Measurements from ENCODE around the gene UST. TPM values are rescaled to one million over a fixed set of nuclear protein-coding genes. Genes with fewer than 3 reads are reported as not detected.
"Not testable (repeated sequence)": the region's sequence is repeated elsewhere in the genome, so short reads cannot be mapped to it uniquely, and the experiment has no call there.

The UST gene
- polyA plus RNA-seq, 4 donors, result 9.0 to 13.6 (median 11.8) TPM

GRCh38 chr6:148990403-148990802, 243.6 kb downstream of the UST start:
- DNase-seq (ENCODE audit: low read depth in 4 of 4, low spot score in 2 of 4), result no peak

GRCh38 chr6:148996815-148997214, 250.0 kb downstream of the UST start:
- DNase-seq (ENCODE audit: low read depth in 4 of 4, low spot score in 2 of 4), result no peak

GRCh38 chr6:148997865-148998264, 251.0 kb downstream of the UST start:
- peak in 1 of 4 donors; percentile 25 for DNase-seq (ENCODE audit: low read depth in 4 of 4, low spot score in 2 of 4)

GRCh38 chr6:148998704-148999103, 251.9 kb downstream of the UST start:
- DNase-seq (ENCODE audit: low read depth in 4 of 4, low spot score in 2 of 4), result no peak

GRCh38 chr6:148999501-148999900, 252.7 kb downstream of the UST start:
- no peak for DNase-seq (ENCODE audit: low read depth in 4 of 4, low spot score in 2 of 4)

GRCh38 chr6:148999929-149000468, 253.2 kb downstream of the UST start:
- DNase-seq (ENCODE audit: low read depth in 4 of 4, low spot score in 2 of 4), result no peak

- no peak for DNase-seq (ENCODE audit: low read depth in 4 of 4, low spot score in 2 of 4)
Observed at GRCh38 chr6:149001422-149001821, 254.6 kb downstream of the UST start.

- no peak for DNase-seq (ENCODE audit: low read depth in 4 of 4, low spot score in 2 of 4)
Observed at GRCh38 chr6:149003560-149003959, 256.7 kb downstream of the UST start.

- no peak for DNase-seq (ENCODE audit: low read depth in 4 of 4, low spot score in 2 of 4)
Observed at GRCh38 chr6:149004664-149005063, 257.8 kb downstream of the UST start.

GRCh38 chr6:149006236-149006635, 259.4 kb downstream of the UST start:
- not testable (repeated sequence) for DNase-seq (ENCODE audit: low read depth in 4 of 4, low spot score in 2 of 4)

- DNase-seq (ENCODE audit: low read depth in 4 of 4, low spot score in 2 of 4), result no peak
Observed at GRCh38 chr6:149006671-149007070, 259.8 kb downstream of the UST start.

- DNase-seq (ENCODE audit: low read depth in 4 of 4, low spot score in 2 of 4), result no peak
Observed at GRCh38 chr6:149007846-149008245, 261.0 kb downstream of the UST start.

GRCh38 chr6:149008741-149009140, 261.9 kb downstream of the UST start:
- no peak for DNase-seq (ENCODE audit: low read depth in 4 of 4, low spot score in 2 of 4)

GRCh38 chr6:149012040-149012545, 265.3 kb downstream of the UST start:
- no peak for DNase-seq (ENCODE audit: low read depth in 4 of 4, low spot score in 2 of 4)

- DNase-seq (ENCODE audit: low read depth in 4 of 4, low spot score in 2 of 4), result no peak
Observed at GRCh38 chr6:149013586-149014344, 266.9 kb downstream of the UST start.

- no peak for DNase-seq (ENCODE audit: low read depth in 4 of 4, low spot score in 2 of 4)
Observed at GRCh38 chr6:149014631-149015534, 268.1 kb downstream of the UST start.

- no peak for DNase-seq (ENCODE audit: low read depth in 4 of 4, low spot score in 2 of 4)
Observed at GRCh38 chr6:149015535-149016525, 269.0 kb downstream of the UST start.

GRCh38 chr6:149016716-149017115, 269.9 kb downstream of the UST start:
- DNase-seq (ENCODE audit: low read depth in 4 of 4, low spot score in 2 of 4), result no peak

- DNase-seq (ENCODE audit: low read depth in 4 of 4, low spot score in 2 of 4), result no peak
Observed at GRCh38 chr6:149020319-149020718, 273.5 kb downstream of the UST start.

GRCh38 chr6:149024361-149024760, 277.5 kb downstream of the UST start:
- DNase-seq (ENCODE audit: low read depth in 4 of 4, low spot score in 2 of 4), result no peak

Measured in left renal cortex interstitium (tissue), 4 donors.